Measurements from ENCODE around the gene F13B. TPM values are rescaled to one million over a fixed set of nuclear protein-coding genes. Genes with fewer than 3 reads are reported as not detected.
"Not testable (repeated sequence)": the region's sequence is repeated elsewhere in the genome, so short reads cannot be mapped to it uniquely, and the experiment has no call there.

The F13B gene
- total RNA-seq, 1 donor from 2014 or later, result not detected

- TF ChIP-seq CTCF (IDR thresholded peaks at IDR 0.05; ENCODE audit: partially characterized antibody, unreplicated experiment), result no peak
- Mint-ChIP-seq H3K27ac (ENCODE audit: unreplicated experiment) (no peak overlapping the region), H3K36me3 (ENCODE audit: unreplicated experiment) (no peaks in the 10 kb centered on the region), H3K9me3 (ENCODE audit: unreplicated experiment) (no peaks in the 10 kb centered on the region), H3K27me3 (ENCODE audit: unreplicated experiment) (no peaks in the 10 kb centered on the region), H3K4me3 (ENCODE audit: unreplicated experiment) (no peak overlapping the region), H3K4me1 (ENCODE audit: low read depth, unreplicated experiment) (no peaks in the 10 kb centered on the region)
- no peak for DNase-seq
Observed at GRCh38 chr1:197036861-197037260, 30.2 kb downstream of the F13B start.

GRCh38 chr1:197034631-197035339 is 32.3 kb downstream of the F13B start:
- H3K27ac Mint-ChIP-seq (ENCODE audit: unreplicated experiment); DNase-seq; H3K4me1 Mint-ChIP-seq (ENCODE audit: low read depth, unreplicated experiment); H3K9me3 Mint-ChIP-seq (ENCODE audit: unreplicated experiment); H3K27me3 Mint-ChIP-seq (ENCODE audit: unreplicated experiment); H3K36me3 Mint-ChIP-seq (ENCODE audit: unreplicated experiment); H3K4me3 Mint-ChIP-seq (ENCODE audit: unreplicated experiment): not testable (repeated sequence)

- H3K4me3 Mint-ChIP-seq (ENCODE audit: unreplicated experiment), result no peak overlapping the region
- DNase-seq, result no peak
- no peaks in the 10 kb centered on the region for H3K9me3 Mint-ChIP-seq (ENCODE audit: unreplicated experiment)
- H3K4me1 Mint-ChIP-seq (ENCODE audit: low read depth, unreplicated experiment), result no peaks in the 10 kb centered on the region
- H3K36me3 Mint-ChIP-seq (ENCODE audit: unreplicated experiment), result no peaks in the 10 kb centered on the region
- H3K27ac Mint-ChIP-seq (ENCODE audit: unreplicated experiment), result no peak overlapping the region
- no peaks in the 10 kb centered on the region for H3K27me3 Mint-ChIP-seq (ENCODE audit: unreplicated experiment)
- no peak for TF ChIP-seq CTCF (IDR thresholded peaks at IDR 0.05; ENCODE audit: partially characterized antibody, unreplicated experiment)
Observed at GRCh38 chr1:197029749-197030148, 37.3 kb downstream of the F13B start.

GRCh38 chr1:197027359-197027758 is 39.7 kb downstream of the F13B start:
- no peak overlapping the region for H3K4me3 Mint-ChIP-seq (ENCODE audit: unreplicated experiment)
- no peak for DNase-seq
- no peaks in the 10 kb centered on the region for H3K4me1 Mint-ChIP-seq (ENCODE audit: low read depth, unreplicated experiment)
- TF ChIP-seq CTCF (IDR thresholded peaks at IDR 0.05; ENCODE audit: partially characterized antibody, unreplicated experiment), result no peak
- no peaks in the 10 kb centered on the region for H3K27me3 Mint-ChIP-seq (ENCODE audit: unreplicated experiment)
- H3K27ac Mint-ChIP-seq (ENCODE audit: unreplicated experiment), result no peak overlapping the region
- H3K36me3 Mint-ChIP-seq (ENCODE audit: unreplicated experiment), result no peaks in the 10 kb centered on the region
- no peaks in the 10 kb centered on the region for H3K9me3 Mint-ChIP-seq (ENCODE audit: unreplicated experiment)

- no peak for TF ChIP-seq CTCF (IDR thresholded peaks at IDR 0.05; ENCODE audit: partially characterized antibody, unreplicated experiment)
Observed at GRCh38 chr1:197024460-197024859, 42.6 kb downstream of the F13B start.

More at GRCh38 chr1:197024460-197024859, 42.6 kb downstream of the F13B start:
- peaks cover 2% of the 10 kb centered on the region for H3K9me3 Mint-ChIP-seq (ENCODE audit: unreplicated experiment)
- no peak overlapping the region for H3K27ac Mint-ChIP-seq (ENCODE audit: unreplicated experiment)
- H3K4me1 Mint-ChIP-seq (ENCODE audit: low read depth, unreplicated experiment), result no peaks in the 10 kb centered on the region
- no peak for DNase-seq
- H3K36me3 Mint-ChIP-seq (ENCODE audit: unreplicated experiment), result no peaks in the 10 kb centered on the region
- no peaks in the 10 kb centered on the region for H3K27me3 Mint-ChIP-seq (ENCODE audit: unreplicated experiment)
- no peak overlapping the region for H3K4me3 Mint-ChIP-seq (ENCODE audit: unreplicated experiment)
